Hypothalamus (tissue), 51 donors: ENCODE results near the gene ATXN7L1.
A peak's percentile ranks its signal among the peaks of the same experiment; 100 is the strongest.
"Not testable (repeated sequence)": the region's sequence is repeated elsewhere in the genome, so short reads cannot be mapped to it uniquely, and the experiment has no call there.

Experiments used
- DNase-seq, 51 donors: peaks; one replicate each; lab custom pipeline; 2025; lab: John Stamatoyannopoulos, UW

The ATXN7L1 gene

DNA sequence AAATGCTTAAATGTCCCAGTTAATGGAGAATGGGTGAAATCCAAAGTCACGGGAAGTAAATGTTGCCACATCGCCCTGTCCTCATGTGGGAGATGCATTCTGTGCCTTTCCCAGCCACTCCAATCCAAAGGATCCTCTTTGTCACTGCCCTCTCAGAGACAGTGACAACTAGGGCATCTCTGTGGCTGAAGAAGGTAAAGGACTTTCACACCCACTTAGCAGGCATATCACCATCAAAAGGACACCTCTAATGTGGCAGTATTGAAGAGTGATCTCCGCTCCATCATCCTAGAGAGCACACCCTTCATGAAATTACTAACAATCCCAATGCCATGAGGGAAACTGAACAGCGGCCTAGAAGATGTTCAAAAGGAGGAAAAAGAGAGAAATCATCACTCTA is 13.6 kb downstream of the ATXN7L1 start:
- DNase-seq, result no peak

GRCh38 chr7:105862276-105862675 is 14.1 kb downstream of the ATXN7L1 start:
- DNase-seq, result no peak

GRCh38 chr7:105861224-105861623 is 15.2 kb downstream of the ATXN7L1 start:
- DNase-seq, result no peak

- no peak for DNase-seq
These were observed 15.6 kb downstream of the ATXN7L1 start for GRCh38 chr7:105860793-105861192.

DNA sequence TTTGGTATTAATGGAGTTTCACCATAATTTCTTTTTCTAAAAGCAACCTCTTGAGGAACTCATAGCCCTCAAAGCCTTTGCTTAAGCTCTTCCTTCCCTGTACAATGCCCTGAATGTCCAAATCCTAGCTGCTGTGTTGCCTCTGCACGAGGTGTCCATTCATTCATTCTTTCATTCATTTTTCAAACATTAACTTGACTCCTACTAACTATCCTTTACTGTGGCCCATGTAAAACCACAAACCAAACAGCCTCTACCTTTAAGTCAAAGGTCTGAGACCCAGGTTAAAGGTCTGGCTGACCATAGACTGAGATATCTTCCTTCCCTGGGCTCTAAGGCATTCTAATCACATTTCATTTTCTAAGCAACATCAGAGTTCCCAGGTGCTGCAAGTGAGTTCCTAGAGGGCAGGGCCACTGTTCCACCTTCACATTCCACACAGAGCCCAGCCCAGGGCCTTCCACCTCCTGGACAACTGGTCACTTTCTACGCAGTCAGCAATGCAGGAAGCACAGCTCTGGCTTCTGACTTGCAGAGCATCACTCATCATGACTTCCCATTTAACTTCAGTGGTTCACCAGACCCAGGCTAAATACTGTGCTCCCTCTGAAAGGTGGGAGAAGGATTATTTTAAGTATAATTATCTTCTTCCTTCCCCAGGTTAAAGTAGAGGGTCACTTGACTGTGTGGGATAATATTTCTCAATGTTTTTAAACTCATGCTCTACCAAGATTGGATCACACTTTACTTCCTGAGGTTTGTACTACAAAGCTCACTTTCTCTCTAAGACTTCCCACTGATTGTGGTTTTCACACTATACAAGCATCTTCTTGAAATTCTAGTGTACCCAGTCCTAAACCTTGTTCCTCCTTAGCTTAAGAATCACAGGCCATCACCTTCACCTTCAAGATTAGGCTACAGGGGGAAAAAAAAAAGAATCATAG is 19.1 kb downstream of the ATXN7L1 start:
- DNase-seq, result no peak

DNA sequence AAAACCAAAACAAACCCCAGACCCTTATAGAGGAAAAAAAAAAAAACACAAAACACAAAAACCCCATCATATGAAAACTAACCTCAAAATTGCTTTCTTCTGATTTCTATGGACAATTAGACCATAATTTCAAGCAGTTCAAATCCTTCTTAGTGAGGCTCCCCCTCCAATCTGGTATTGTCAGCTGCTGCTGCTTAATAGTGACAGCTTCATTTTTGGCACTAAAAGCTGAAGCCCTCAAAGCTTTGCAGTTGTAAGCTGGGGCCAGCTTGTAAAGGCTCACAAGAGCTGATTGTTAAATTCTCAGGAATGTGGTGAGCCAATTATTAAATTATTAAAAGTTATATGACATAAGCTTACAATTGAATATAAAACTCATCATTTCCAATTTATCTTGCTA is 21.9 kb downstream of the ATXN7L1 start:
- no peak for DNase-seq

- DNase-seq, result no peak
These were observed 22.4 kb downstream of the ATXN7L1 start for GRCh38 chr7:105853931-105854419.

DNA sequence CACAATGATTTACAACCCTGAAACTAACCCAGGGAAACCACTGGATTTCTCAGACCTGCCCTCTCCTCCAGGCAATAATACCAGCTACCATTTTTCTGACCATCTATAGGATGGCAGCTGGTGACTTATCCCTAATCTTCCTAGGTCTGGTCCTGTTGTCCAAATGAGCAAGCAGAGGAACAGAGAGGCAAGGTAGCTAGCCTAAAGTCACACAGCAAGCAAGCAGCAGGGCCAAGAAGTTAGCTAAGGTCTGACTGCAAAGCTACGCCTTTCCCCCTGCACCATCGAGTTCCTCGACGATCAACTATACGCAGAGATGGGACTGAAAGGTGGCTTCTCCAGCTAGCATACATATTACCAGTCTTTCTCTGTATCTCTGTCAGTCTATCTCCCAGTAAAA is 25.3 kb downstream of the ATXN7L1 start:
- no peak for DNase-seq

- DNase-seq, result no peak
These were observed 27.1 kb downstream of the ATXN7L1 start for GRCh38 chr7:105849122-105849855.

DNA sequence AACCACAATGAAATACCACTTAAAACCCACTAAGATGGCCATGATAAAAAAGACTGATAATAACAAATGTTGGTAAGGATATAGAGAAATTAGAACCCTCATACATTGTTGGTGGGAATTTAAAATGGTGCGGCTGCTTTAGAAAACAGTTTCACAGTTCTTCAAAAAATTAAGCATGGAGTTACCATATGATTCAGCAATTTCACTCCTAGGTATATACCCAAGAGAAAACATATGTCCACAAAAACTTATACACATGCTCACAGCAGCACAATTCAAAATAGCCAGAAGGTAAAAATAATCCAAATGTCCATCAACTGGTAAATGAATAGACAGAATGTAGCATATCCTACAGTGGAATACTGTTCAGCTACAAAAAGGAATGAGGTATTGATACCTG is 30.0 kb downstream of the ATXN7L1 start:
- DNase-seq, result no peak

GRCh38 chr7:105844681-105845080 is 31.7 kb downstream of the ATXN7L1 start:
- not testable (repeated sequence) for DNase-seq

DNA sequence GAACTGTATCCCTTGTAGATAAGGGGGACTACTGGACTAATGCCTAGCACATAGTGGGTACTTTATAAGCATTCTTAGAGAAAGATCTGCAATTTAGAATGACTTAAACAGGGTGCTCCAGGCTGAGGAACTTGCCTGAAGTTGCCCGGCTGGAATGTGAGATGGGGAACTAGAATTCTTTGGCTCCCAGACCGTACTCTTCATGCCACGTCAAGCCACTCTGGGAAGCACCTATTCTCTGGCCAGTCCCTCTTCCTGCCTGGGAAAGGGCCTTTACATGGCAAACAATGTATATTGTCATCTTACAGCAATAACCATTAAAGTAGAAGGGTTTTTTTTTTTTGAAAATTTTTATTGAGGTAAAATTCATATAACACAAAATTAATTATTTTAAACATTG is 34.5 kb downstream of the ATXN7L1 start:
- no peak for DNase-seq

DNA sequence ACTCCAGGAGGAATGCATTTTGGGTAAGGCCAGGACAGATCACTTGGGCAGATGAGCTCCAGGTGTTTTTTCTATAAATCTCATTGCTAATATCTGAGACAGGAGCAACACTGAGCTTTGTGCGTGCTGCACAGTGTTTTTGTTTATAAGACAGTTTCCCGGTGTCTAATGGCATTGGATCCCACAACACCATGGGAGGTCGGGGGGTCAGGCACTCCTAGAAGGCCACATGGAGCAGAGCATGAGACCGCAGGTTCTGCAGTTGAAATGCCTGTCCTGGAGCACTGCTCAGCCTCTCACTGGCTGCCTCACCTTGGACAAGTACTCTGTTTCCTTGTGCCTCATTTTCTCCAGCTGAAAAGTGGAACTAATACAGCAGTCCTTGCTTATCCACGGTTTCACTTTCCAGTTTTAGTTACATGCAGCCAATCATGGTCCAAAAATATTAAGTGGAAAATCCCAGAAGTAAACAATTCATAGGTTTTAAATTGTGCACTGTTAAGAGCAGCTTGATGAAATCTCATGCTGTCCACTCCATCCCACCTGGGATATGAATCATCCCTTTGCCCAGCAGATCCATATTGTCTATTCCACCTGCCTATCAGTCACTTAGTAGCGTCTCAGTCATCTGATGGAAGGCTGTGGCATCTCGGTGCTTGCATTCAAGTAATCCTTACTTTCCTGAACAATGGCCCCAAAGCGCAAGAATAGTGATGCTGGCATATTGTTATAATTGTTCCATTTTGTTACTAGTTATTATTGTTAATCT is 35.2 kb downstream of the ATXN7L1 start:
- DNase-seq, result no peak

DNA sequence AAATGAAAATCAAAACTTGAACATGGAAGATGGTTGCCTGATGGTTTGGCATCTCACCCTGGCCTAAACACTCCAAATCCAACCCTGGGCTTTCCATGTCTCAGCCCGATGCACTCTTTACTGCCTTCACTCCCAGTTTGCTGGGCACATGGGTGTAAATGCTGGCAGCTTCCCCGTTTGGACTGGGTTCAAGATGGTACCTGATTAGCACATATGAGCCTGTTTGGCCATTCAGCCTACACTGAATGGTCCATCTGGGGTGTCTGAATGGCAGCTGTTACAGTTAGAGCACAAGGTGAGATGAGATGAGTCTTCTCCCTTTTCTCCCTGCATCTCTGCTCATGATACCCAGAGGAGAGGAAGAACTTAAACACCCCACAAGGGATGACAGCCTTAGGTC is 37.1 kb downstream of the ATXN7L1 start:
- no peak for DNase-seq

GRCh38 chr7:105838627-105839231 is 37.7 kb downstream of the ATXN7L1 start:
- peak in 8 of 51 donors; percentile 6 to 39 (median 12) for DNase-seq

- peak in 29 of 51 donors; percentile 4 to 69 (median 39) for DNase-seq
These were observed 38.4 kb downstream of the ATXN7L1 start for GRCh38 chr7:105837765-105838626.

- no peak for DNase-seq
These were observed 41.0 kb downstream of the ATXN7L1 start for GRCh38 chr7:105835441-105835840.

- DNase-seq, result no peak
These were observed 44.4 kb downstream of the ATXN7L1 start for GRCh38 chr7:105831824-105832535.

DNA sequence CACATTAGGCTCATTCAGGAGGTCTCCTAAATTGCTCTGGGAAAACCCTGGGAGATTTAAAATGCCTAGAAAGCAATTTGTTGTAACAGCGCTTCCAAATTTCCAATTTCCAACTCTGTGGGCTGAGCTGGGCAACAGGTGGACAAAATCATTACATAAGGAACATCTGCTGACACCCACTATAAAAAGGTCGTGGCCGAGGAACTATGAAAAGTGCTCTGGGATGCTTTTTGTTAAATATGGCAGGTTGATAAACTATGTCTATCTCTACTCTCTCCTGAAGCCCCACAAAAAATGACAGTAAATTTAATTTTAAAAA is 45.1 kb downstream of the ATXN7L1 start:
- no peak for DNase-seq
